GM12864 (cell line): Measurements from ENCODE around the gene HSD17B7.

Experiments
- DNase-seq: peaks from one replicate; pipeline ENCODE4 v3.0.0-alpha.2; 2011; ENCODE audit warnings: low read depth
- H3K4me3 ChIP-seq: 2 replicates; pipeline ENCODE4 v1.5.1; 2011; ENCODE audit warnings: mild to moderate bottlenecking, low read depth, low read length, control low read depth
- TF ChIP-seq, protein P1 (sequence below): IDR thresholded peaks from 2 replicates; pipeline ENCODE4 v1.5.1; 2011; ENCODE audit warnings: low read depth, mild to moderate bottlenecking, moderate library complexity, low read length, control low read depth, inconsistent platforms; ENCODE audit errors: missing control alignments

Gene HSD17B7

DNA sequence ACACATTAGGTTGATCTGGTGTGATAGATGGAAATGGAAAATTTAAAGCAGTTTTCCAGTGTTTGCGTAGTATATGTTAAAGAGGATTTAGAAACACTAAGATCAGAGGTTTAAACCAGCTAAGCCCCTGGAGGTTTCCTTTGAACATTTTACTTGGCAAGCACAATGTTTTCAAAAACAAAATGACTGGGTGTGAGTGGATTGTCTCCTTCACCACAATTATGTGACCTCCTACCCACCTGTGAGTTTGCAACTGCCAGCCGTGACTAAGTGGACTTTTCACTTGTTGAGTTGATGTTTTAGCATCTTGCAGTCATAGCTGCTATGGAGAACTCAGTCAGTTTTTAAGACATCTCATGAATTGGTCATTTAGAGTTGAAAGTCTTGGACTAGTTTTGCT, 65.8 kb downstream of the HSD17B7 start:
- no peak overlapping the region for H3K4me3 ChIP-seq
- DNase-seq, result no peak
- TF ChIP-seq, protein P1, sequence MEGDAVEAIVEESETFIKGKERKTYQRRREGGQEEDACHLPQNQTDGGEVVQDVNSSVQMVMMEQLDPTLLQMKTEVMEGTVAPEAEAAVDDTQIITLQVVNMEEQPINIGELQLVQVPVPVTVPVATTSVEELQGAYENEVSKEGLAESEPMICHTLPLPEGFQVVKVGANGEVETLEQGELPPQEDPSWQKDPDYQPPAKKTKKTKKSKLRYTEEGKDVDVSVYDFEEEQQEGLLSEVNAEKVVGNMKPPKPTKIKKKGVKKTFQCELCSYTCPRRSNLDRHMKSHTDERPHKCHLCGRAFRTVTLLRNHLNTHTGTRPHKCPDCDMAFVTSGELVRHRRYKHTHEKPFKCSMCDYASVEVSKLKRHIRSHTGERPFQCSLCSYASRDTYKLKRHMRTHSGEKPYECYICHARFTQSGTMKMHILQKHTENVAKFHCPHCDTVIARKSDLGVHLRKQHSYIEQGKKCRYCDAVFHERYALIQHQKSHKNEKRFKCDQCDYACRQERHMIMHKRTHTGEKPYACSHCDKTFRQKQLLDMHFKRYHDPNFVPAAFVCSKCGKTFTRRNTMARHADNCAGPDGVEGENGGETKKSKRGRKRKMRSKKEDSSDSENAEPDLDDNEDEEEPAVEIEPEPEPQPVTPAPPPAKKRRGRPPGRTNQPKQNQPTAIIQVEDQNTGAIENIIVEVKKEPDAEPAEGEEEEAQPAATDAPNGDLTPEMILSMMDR, result no peak

DNA sequence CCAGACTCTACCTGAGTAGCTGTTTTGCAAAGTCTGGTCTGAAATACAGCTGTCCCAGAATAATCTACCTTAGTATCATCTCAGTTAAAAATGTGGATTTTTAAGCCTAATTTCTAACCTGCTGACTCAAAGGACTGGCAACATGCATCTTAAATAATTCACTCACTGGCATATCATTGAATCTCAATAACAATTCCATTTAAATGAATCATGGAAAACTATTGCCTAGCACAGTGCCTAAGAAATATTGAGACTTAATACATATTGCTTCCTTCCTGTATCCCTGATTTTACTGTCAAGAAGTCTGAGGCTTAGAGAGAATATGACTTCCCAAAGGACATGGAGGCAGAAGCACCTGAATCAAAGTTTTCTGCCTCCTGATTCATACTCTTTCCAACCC, 67.3 kb downstream of the HSD17B7 start:
- DNase-seq, result no peak
- TF ChIP-seq, protein P1, result no peak
- no peak overlapping the region for H3K4me3 ChIP-seq

DNA sequence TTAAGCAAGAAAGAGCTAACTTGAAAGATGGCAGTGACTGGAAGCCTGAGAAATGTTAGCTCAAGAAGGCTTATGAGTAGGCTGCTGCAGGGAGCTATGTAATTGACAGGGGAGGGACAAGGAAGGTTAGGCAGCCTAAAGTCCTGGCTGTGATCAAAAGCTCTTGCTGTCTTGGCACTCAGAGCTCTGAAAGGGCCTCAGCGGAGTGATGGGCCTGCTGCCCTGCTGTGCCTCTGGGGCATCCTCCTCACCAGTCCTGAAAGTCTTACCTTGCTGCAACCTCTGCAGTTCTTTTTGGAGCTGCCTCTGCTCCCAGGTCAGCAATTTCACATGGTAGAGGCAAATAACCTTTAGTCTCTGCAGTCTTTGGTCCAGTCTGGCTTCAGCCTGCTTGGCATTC, 68.7 kb downstream of the HSD17B7 start:
- no peak for DNase-seq
- TF ChIP-seq, protein P1, result no peak
- H3K4me3 ChIP-seq, result no peak overlapping the region

DNA sequence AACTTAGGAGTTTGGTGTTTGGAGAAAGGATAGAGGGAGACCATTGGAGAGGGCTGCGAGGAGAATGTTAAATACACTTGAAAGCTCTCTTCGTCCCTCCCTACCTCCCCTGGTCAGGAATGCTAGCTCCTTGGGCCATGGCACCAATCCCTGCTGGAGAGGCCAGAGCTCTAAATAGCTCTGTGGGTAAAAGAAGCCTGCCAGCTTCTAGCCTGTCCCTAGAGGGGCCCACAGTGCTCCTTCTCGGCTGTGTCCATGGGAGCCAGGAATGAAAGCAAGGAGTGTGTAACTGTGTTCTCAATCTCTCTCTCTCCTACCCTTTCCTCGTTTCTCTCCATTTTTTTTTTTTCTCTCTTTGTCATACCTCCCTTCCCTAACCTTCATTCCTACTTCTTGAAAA, 70.6 kb downstream of the HSD17B7 start, which contains the start of gene CCDC190:
TSS of gene CCDC190 (minus strand) at position 75 of the 400 bp plus-strand sequence. CDS start 1,529 bp downstream, outside the sequence.
- TF ChIP-seq, protein P1, result no peak
- no peak for DNase-seq
- H3K4me3 ChIP-seq, result no peak within 1 kb of the TSS

DNA sequence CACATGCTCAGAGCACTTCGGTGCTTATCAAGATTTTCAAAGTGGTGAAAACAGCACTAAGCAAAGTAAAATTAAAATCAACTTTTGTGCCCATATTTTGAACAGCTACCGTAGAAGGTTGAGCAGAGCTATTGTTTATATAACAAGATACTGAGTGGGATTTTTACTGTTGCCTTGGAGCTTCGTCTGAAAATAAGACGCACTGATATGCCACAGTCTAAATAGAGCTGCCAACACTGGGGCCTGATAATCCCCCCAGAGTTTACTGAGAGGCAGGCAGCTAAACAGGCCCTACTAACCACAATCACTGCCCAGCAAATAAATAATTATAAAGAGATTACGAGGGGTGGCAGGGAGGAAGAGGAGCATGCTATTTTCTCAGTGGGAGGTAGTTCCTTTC, 71.1 kb downstream of the HSD17B7 start:
- no peak overlapping the region for H3K4me3 ChIP-seq
- TF ChIP-seq, protein P1, result no peak
- DNase-seq, result no peak
